ENCODE data around the gene SUSD2.

DNA sequence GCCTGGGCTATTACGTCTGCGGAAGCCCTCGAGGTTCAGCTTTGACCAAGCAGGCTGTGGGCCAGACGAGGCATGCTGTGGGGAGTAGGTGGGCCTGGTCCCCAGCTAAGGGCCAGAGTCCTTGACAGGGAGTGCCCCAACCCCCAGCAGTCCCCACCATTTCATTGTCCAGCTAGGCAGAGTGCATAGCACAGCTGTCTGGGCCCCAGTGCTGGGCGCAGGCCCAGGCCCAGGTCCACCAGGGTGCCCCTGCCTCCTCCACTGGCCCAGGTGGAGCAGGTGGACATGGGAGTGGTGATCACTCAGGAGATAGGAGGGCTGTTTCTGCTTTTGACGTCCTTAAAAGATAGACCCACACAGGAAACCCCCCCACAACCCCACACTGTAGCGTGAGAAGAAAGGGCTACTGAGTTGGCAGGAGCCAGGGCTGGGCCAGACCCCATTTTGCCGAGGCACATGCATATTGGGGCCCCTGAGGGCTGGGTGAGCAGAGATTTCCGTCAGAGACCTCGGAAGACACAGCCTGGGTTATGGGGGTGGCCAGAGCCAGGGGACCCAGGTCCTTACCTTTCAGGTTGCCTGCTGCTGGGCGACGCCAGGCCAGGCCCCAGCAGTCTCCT, 11.7 kb upstream of the SUSD2 start:
- no peak for TF ChIP-seq POLR2A (IDR thresholded peaks at IDR 0.05)
- TF ChIP-seq, protein P1, sequence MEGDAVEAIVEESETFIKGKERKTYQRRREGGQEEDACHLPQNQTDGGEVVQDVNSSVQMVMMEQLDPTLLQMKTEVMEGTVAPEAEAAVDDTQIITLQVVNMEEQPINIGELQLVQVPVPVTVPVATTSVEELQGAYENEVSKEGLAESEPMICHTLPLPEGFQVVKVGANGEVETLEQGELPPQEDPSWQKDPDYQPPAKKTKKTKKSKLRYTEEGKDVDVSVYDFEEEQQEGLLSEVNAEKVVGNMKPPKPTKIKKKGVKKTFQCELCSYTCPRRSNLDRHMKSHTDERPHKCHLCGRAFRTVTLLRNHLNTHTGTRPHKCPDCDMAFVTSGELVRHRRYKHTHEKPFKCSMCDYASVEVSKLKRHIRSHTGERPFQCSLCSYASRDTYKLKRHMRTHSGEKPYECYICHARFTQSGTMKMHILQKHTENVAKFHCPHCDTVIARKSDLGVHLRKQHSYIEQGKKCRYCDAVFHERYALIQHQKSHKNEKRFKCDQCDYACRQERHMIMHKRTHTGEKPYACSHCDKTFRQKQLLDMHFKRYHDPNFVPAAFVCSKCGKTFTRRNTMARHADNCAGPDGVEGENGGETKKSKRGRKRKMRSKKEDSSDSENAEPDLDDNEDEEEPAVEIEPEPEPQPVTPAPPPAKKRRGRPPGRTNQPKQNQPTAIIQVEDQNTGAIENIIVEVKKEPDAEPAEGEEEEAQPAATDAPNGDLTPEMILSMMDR (IDR thresholded peaks at IDR 0.05): no peak
